Activated CD4-positive, CD25-positive, alpha-beta regulatory T cell treated with anti-CD3 and anti-CD28 coated beads, Interleukin-2, amount 50 U/mL, for 24 hours (primary cell): ENCODE measurements around the gene MAPK1.
A peak's percentile ranks its signal among the peaks of the same experiment; 100 is the strongest.
"Not testable (repeated sequence)": the region's sequence is repeated elsewhere in the genome, so short reads cannot be mapped to it uniquely, and the experiment has no call there.

ENCODE experiments used
- ATAC-seq, 2 donors: fragments of 150-1000 bp; cut with Tn5 transposase; one replicate each; pipeline ENCODE4 v1.10.0; 2021; ENCODE audit warnings: mild to moderate bottlenecking in 1 of 2, moderate library complexity in 1 of 2

The MAPK1 gene

DNA sequence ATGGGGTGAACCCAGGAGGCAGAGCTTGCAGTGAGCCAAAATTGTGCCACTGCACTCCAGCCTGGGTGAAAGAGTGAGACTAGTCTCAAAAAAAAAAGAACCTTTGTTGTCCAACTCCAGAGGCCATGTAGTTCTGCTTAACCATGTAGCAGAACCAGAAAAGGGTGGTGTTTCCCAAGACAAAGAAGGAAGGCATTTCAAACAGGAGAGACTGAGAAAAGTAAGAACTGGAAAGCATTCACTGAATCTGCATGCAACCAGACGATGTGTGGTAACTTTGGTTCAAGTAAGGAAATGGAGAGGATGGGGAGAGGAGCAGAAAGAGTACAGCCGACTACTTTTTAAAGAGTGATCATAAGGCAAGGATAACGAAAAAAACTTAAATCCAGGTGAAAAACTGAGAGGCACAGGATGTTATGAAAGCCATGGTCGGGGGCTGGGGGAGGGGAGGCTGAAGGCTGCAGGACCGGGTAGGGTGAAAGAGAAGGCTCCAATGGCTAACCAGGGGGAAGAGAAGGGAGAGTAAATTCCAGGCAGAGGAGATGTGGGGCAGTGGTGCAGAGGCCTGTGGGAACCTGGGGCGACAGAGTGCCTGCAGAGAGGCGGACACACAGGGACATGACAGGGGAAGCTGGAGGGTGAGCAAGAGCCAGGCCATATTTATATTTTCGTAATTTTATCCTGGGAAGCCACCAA lies 48.8 kb downstream of the MAPK1 start:
- ATAC-seq: no peak

DNA sequence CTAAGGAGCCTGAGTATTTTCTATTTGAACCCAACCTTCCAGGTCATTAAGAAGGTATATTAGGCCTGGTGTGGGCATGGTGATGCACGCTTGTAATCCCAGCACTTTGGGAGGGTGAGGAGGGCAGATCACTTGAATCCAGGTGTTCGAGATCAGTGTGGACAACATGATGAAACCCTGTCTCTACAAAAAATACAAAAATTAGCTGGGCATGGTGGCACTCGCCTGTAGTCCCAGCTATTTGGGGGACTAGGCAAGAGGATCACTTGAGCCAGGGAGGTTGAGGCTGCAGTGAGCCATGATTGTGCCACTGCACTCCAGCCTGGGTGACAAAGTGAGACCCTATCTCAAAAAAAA lies 50.0 kb downstream of the MAPK1 start:
- ATAC-seq: not testable (repeated sequence)

DNA sequence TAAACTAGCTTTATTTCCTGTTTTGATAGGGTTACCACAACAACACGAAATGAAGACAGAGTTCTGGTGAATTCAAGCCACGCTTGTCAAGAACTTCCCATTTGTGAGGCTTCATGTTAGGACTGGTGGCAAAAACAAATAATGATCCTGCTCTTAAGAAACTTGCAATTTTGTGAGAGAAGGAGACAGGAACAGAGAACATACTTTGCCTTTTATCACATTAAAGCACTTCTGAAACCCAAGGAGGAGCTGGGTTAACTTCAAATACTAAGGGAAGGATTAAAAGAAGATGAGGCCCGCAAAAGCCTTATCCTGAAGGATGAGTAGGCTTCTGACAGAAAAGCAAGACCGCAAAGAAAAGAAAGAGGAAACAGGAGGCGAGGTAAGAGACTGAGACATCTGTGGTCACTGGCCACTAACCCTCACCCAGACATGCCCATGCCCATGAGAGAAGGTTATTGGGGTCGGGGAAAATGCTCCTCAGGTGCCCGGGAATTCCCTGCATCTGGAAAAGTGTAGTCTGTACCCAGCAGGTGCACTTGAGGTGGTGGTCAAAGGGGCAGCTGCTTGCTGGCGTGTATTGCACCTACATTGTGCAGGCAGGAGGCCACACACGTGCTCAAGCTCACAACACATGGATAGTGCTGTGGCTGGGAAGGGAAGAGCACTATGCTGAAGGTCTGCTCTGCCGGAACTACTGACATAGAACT lies 50.5 kb downstream of the MAPK1 start:
- ATAC-seq: peak; percentile 84 to 86

DNA sequence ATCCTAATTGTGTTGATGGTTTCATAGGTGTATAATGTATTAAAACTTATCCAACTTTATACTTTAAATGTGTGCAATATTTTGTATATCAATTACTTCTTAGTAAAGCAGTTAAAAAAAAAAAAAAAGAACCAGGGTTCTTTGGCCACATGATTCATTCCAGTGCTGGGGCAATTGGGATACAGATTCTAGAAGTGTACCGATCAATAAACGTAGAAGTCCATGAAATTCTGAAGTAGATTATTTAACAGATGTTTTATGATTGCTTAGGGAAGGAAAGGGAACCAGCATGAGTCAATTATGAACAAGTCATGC lies 51.0 kb downstream of the MAPK1 start:
- no peak for ATAC-seq

DNA sequence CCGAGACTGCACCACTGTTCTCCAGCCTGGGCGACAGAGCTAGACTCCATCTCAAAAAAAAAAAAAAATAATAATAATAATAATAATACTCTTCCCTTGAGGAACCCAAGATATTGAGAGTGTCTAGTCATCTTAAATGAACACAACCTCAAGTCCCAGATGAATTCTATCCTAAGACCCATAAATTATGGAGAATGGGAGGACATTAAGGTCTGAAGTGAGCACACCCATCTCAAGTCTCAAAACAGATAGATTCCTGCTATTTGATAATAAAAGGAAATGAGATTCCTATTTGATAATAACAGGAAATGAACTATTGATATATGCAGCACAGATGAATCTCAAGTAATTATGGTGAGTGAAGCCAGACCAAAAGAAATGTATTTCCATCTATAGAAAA lies 51.5 kb downstream of the MAPK1 start:
- ATAC-seq: no peak

DNA sequence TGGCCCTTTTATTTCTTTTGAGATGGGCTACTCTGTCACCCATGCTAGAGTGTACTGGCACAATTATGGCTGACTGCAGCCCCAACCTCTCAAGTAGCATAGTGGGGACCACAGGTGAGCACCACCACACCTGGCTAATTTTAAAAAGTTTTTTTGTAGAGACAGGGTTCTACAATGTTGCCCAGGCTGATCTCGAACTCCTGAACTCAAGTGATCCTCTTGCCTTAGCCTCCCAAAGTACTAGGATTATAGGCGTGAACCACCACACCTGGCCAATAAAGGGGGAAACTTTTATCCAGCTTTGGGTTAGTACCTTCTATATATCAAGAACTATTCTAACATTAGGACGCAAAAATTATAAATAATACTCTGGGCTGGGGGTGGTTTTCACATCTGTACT lies 52.1 kb downstream of the MAPK1 start:
- ATAC-seq: no peak

DNA sequence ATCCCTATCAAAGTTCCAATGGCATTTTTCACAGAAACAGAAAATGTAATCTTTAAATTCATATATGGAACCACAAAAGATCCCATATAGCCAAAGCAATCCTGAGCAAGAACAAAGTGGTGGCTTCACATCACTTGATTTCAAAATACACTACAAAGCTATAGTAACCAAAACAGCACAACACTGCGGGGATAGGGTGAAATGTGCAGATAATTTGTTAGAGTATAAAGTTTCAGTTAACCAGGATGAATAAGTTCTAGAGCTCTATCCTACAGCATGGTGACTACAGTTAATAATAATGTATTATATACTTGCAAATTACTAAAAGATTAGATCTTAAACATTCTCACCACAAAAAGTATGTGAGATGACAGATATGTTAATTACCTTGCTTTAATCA lies 55.5 kb downstream of the MAPK1 start:
- peak; percentile 36 to 48 for ATAC-seq

DNA sequence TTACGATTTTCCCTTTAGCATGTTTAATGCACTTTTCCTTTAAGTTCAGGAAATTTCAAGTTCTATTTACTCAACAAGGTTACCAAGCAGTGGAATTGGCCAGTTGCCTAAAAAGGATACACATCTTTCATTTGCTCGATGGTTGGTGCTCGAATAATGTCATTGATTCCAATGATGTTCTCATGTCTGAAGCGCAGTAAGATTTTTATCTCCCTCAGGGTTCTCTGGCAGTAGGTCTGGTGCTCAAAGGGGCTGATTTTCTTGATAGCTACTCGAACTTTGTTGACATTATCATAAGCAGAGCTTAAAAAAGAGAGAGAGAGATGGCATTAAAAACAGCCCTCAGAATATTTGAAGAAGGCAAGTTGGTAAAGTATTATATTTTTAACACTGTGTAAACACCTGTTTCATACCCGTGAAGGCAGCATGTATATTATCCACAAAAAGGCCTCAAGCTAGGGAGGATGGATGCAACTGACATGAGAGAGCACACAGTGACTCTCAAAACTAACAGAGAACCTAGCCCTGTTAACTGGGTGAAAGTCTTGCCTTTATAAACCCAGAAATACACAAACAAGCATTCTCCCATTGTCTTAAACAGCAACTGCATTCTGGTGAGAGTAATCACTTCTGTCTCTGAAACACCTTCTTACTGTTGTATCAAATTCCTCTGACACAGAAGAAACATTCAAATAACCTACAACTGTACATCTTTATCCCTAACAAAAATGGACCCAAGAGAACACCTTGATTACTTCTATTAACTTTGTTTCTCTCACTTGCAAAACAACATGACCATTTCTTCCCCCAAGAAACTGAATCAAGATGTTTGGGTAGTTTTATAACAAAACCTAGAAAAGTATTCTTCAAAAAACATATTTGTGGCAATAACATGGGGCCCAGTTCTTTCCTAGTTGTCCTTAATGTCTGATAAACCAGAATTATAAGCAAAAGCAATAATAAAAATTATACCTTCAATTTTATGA lies 59.6 kb downstream of the MAPK1 start:
- no peak for ATAC-seq

DNA sequence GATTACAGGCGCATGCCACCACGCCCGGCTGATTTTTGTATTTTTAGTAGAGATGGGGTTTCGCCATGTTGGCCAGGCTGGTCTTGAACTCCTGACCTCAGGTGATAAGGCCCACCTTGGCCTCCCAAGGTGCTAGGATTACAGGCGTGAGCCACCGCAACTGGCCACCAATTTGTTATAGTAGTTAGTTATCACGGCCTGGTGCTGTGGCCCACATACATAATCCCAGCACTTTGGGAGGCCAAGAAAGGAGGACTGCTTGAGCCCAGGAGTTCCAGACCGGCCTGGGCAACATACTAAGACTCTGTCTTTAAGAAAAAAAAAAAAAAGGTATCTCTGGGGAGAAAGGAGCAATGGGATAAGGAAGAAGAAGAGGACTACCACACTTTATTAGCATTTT lies 62.1 kb downstream of the MAPK1 start:
- not testable (repeated sequence) for ATAC-seq

DNA sequence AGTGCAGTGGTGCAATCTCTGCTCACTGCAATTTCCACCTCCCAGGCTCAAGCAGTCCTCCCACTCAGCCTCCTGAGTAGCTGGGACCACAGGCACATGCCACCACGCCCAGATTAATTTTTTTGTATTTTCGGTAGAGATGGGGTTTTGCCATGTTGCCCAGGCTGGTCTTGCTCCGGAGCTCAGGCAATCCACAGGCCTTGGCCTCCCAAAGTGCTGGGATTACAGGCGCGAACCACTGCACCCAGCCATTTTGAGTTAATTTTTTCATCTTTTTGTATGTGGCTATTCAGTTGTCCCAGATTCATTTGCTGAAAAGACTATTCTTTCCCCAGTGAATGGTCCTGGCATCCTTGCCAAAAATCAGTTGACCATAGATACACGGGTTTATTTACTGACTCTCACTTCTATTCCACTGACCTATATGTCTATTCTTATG lies 63.6 kb downstream of the MAPK1 start:
- no peak for ATAC-seq

DNA sequence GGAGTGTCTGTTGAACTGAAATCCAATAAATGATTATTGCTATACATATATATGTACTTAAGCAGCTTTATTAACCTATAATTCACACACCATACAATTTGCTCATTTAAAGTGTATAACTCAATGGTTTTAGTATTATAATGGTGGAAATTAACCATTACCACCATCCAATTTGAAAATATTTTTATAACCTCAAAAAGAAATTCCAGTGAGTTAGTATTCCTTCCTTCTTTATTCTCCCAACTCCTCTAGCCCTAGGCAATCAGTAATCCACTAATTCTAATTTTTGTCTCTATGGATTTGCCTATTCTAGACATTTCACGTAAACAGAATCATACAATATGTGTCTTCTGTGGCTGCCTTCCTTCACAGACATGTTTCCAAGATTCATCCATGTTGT lies 64.8 kb downstream of the MAPK1 start:
- no peak for ATAC-seq

DNA sequence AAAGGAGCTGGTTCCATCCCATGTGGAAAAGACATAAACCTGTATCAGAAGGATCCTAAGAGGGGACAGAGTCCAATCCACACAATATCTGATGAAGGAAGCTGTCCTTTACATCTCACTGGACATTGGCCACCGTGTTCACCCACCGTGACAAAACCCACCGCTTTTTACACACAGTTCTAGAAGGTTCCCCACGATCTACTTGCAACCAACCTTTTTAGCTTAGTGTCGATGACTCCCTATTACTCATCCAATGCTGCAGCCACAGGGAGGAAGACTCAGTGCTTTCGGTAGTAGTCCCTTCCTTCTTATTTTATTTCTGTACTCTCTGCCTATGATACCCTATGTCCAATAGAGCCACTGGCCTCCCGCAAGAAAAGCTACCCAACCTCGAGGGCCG lies 65.4 kb downstream of the MAPK1 start:
- ATAC-seq: peak; percentile 30 to 48

DNA sequence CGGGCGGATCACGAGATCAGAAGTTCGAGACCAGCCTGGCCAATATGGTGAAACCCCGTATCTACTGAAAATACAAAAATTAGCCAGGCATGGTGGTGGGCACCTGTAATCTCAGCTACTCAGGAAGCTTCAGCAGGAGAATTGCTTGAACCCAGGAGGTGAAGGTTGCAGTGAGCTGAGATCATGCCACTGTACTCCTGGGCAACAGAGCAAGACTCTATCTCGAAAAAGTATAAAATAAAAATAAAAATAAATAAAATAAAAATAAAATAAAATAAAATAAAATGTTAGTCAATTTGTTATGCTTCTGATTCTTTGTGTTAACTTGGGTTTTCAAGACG lies 66.2 kb downstream of the MAPK1 start:
- ATAC-seq: not testable (repeated sequence)

DNA sequence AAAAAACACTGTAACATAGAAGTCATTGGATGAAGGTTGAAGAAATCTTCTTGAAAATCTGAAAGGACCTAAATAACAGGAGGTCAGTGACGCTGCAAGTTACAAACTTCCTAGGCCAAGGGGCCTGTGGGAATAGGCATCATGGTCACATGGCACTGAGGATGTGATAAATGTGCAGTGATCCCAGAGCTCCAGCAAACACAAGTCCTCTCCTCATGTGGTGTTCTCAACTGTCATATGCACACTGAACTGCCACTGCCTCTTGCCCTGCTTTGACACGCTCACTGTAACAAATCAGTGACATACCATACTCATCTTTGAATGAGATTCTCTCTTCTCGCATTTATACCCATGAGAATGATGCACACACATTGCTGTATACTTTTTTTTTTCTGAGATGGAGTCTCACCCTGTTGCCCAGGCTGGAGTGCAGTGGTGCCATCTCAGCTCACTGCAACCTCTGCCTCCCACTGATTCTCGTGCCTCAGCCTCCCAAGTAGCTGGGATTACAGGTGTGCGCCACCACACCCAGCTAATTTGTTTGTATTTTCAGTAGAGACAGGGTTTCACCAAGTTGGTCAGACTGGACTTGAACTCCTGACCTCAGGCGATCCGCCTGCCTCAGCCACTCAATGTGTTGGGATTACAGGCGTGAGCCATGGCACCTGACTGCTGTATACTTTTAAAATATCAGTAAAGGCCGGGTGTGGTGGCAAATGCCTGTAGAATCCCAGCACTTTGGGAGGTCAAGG lies 66.7 kb downstream of the MAPK1 start:
- ATAC-seq: no peak

DNA sequence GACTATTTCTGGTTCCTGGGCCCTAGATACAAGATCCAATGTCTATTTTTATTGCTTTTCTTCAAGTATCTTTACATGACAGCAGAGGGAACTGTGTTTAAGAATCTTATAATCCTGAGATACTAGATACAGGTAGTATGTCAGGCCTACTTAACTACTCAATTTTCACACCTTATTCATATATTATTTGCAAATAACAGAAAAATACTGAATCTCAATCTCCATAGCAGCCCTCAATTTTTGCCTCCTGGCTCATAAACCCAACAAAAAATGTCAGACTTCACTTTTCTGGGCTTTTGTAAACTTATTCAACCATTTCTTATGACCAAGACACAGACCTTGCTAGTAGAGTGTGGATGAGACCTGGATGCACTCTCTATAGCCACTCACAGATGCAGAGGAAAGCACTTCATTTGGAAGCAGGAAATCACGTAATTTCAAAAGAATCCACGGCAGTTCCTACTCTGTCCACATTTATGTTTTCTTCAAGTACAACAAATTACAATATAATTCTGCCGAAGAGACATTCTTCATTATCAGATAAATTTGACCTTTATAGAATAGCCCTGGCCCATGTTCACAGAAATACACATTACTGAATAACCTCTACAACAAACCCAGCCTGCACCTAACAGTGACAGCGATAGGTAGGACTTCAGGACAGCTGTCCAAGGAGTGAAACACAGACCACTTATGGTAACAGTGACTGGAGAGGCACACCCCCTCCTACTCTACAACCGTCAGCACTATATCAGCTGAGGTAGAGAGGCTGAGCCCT lies 69.8 kb downstream of the MAPK1 start:
- ATAC-seq: no peak

DNA sequence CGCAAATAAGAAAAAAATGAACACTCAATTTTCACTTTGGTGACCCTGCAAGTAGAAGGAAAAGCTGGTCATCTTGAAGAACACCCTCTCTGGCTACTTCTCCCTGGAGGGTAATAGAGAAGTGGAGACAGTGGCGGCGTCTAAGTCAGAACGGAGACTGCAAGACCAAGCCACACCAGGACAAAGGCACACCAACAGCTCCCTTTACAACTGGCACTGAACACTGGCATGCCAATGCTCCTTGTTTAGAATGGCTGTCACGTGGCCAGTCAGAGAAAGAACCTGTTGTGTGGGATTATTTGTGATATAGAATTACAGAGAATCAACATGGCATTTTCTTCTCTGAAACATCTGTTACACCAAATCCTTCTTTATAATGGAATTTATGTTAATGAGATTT lies 70.6 kb downstream of the MAPK1 start:
- ATAC-seq: no peak

DNA sequence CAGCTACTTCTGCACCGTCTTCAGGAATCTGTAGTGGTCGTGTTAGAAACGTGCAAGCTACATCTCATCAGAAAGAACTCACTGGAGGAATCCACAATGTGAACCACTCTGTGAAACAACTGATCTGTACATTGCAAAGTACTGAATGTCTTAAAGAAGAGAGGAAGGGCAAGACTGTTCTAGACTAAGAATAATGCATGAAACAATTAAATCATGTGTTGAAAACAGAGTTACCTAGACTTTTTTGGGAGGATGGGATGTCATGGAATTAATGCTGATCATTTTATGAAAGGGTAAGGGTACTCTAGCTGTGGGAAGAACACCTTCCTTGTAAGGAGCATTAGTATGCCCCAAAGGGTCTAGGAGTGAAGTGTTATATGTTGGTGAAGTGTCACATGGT lies 71.2 kb downstream of the MAPK1 start:
- ATAC-seq: no peak

DNA sequence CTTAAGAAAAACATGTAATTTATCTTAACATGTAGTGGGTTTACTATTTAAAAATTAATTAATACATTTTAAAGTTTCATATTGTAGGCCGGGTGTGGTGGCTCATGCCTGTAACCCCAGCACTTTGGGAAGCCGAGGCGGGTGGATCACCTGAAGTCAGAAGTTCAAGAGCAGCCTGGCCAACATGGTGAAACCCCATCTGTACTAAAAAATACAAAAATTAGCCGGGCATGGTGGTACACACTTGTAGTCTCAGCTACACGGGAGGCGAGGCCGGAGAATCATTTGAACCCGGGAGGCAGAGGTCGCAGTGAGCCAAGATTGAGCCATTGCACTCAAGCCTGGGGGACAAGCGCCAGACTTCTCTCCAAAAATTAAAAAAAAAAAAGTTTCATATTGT lies 73.7 kb downstream of the MAPK1 start:
- ATAC-seq: not testable (repeated sequence)

DNA sequence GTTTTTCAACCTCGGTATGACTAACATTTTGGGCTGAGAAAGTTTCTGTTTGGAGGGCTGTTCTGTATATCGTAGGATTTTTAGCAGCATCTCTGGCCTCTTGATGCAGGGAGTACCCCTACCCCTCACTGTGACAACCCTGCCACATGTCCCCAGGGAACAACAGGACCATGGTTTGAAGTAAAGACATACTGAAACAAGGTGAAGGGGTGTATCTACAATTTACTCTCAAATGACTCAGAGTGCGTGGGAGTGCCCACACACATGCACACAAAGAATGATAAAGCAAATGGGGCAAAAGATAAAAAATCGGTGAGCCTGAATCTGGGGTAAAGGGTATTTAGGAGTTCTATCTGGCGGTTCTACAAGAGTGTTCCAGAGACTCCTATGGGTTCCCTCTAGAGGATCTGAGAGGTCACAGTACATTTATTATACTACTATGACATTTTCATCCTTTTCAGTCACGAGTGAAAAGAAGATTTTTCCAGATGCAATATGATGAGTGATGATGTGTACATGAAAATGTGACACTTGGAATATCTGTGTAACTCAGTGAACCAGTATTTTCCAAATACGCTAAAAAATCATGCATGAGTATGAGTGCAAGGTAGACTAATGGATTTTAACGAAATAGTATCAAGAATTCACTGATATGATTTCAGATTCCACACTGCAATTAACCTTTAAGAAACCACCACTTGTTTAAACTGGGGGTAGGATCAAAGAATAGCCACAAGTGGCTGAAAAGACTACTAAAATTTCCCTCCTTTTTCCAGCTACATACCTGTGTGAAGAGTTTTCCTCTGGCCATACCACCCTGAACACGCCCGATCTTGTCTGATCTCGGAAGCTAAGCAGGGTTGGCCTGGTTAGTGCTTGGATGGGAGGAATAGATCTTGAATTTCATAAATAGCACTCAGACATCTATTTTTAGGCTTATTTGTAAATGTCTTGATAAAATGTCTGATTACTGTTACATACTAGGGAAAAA lies 75.5 kb downstream of the MAPK1 start:
- peak; percentile 89 to 90 for ATAC-seq

DNA sequence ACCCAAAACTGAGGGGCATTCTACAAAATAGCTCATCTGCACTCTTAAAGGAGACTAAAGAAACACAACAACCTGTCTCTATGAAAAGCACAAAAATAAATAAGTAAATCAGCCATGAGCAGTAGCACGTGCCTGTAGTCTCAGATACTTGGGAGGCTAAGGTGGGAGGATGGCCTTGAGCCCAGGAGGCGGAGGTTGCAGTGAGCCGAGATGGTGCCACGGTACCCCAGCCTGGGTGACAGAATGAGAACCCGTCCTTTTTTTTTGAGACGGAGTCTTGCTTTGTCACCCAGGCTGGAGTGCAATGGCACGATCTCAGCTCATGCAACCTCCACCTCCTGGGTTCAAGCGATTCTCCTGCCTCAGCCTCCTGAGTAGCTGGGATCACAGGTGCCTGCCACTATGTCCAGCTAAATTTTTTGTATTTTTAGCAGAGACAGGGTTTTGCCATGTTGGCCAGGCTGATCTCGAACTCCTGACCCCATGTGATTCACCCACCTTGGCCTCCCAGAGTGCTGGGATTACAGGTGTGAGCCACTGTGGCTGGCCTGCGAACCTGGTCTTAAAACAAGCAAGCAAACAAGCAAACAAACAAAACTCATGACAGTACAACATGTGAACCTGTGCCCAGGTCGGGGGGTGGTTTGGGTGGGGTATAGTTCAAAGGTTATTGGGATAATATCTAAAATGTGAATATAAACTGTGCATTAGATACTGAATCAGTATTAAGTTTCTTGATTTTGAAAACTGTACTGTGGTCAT lies 76.4 kb downstream of the MAPK1 start:
- ATAC-seq: peak in 1 of 2 donors; percentile 21
